ENCODE measurements around the gene FER.
A peak's percentile ranks its signal among the peaks of the same experiment; 100 is the strongest.
"Not testable (repeated sequence)": the region's sequence is repeated elsewhere in the genome, so short reads cannot be mapped to it uniquely, and the experiment has no call there.

The FER gene

GRCh38 chr5:108763222-108763916, 15.7 kb downstream of the FER start:
- no peaks in the 10 kb centered on the region for H3K4me1 ChIP-seq (ENCODE audit: control insufficient read depth, insufficient read depth, low read depth, low read length)
- H3K14ac ChIP-seq (ENCODE audit: low read length in 2 of 2), result no peak overlapping the region
- WGBS, result 94% methylated on average over 2 of the region's 3 CpGs
- no peak overlapping the region for H3K4me3 ChIP-seq (ENCODE audit: insufficient read depth in 1 of 2, low read depth in 1 of 2, low read length in 2 of 2)
- DNase-seq, result no peak
- H2BK120ac ChIP-seq (ENCODE audit: low read depth, low read length), result no peak overlapping the region
- no peak overlapping the region for H4K91ac ChIP-seq (ENCODE audit: low read length)
- H3K23ac ChIP-seq (ENCODE audit: low read length in 2 of 2), result no peak overlapping the region
- no peak overlapping the region for H2BK5ac ChIP-seq (ENCODE audit: low read depth, low read length, poor library complexity, severe bottlenecking)
- no peak overlapping the region for H3K18ac ChIP-seq (ENCODE audit: low read depth in 1 of 2, low read length in 2 of 2)
- H3K9me3 ChIP-seq (ENCODE audit: control insufficient read depth, low read length), result peaks cover 11% of the 10 kb centered on the region
- H3K9ac ChIP-seq (ENCODE audit: low read length), result no peak overlapping the region
- H3K4me2 ChIP-seq (ENCODE audit: low read length, poor library complexity, severe bottlenecking), result no peak overlapping the region
- no peak overlapping the region for H3K27ac ChIP-seq (ENCODE audit: low read length, poor library complexity, severe bottlenecking)
- peaks cover 0 to 13% of the 10 kb centered on the region in 2 experiments for H3K36me3 ChIP-seq (ENCODE audit: control insufficient read depth in 1 of 2, insufficient read depth in 2 of 2, low read depth in 1 of 2, low read length in 2 of 2)
- H2AFZ ChIP-seq (ENCODE audit: low read depth, low read length), result no peak overlapping the region
- H3K27me3 ChIP-seq (ENCODE audit: control insufficient read depth in 1 of 2, insufficient read depth in 1 of 2, low read length in 2 of 2), result no peaks in the 10 kb centered on the region
- no peak overlapping the region for H4K8ac ChIP-seq (ENCODE audit: low read length)
- no peak overlapping the region for H3K4ac ChIP-seq (ENCODE audit: low read depth in 1 of 2, low read length in 2 of 2)
- H2AK5ac ChIP-seq (ENCODE audit: low read length, severe bottlenecking), result no peak overlapping the region
- H3K79me1 ChIP-seq (replicated peaks; ENCODE audit: low read length, poor library complexity, severe bottlenecking), result peaks cover 24% of the 10 kb centered on the region
- H2BK15ac ChIP-seq (ENCODE audit: low read depth, poor library complexity, severe bottlenecking), result no peak overlapping the region
- no peak overlapping the region for H2BK12ac ChIP-seq (ENCODE audit: low read length in 2 of 2)

- Histone ChIP-seq H3K36me3 (ENCODE audit: control insufficient read depth in 1 of 2, insufficient read depth in 2 of 2, low read depth in 1 of 2, low read length in 2 of 2) (no peaks in the 10 kb centered on the region), H2AK5ac (ENCODE audit: low read length, severe bottlenecking) (no peak overlapping the region), H3K4me1 (ENCODE audit: control insufficient read depth, insufficient read depth, low read depth, low read length) (no peaks in the 10 kb centered on the region), H3K18ac (ENCODE audit: low read depth in 1 of 2, low read length in 2 of 2) (no peak overlapping the region), H3K4me3 (ENCODE audit: insufficient read depth in 1 of 2, low read depth in 1 of 2, low read length in 2 of 2) (no peak overlapping the region), H3K27ac (ENCODE audit: low read length, poor library complexity, severe bottlenecking) (no peak overlapping the region), H3K27me3 (ENCODE audit: control insufficient read depth in 1 of 2, insufficient read depth in 1 of 2, low read length in 2 of 2) (no peaks in the 10 kb centered on the region), H3K9ac (ENCODE audit: low read length) (no peak overlapping the region), H4K91ac (ENCODE audit: low read length) (no peak overlapping the region), H3K79me1 (replicated peaks; ENCODE audit: low read length, poor library complexity, severe bottlenecking) (peaks cover 14% of the 10 kb centered on the region), H2BK12ac (ENCODE audit: low read length in 2 of 2) (no peak overlapping the region), H2BK120ac (ENCODE audit: low read depth, low read length) (no peak overlapping the region), H2BK5ac (ENCODE audit: low read depth, low read length, poor library complexity, severe bottlenecking) (no peak overlapping the region), H3K4me2 (ENCODE audit: low read length, poor library complexity, severe bottlenecking) (no peak overlapping the region), H2AFZ (ENCODE audit: low read depth, low read length) (no peak overlapping the region), H3K4ac (ENCODE audit: low read depth in 1 of 2, low read length in 2 of 2) (no peak overlapping the region), H3K23ac (ENCODE audit: low read length in 2 of 2) (no peak overlapping the region), H3K14ac (ENCODE audit: low read length in 2 of 2) (no peak overlapping the region), H4K8ac (ENCODE audit: low read length) (no peak overlapping the region), H3K9me3 (ENCODE audit: control insufficient read depth, low read length) (no peaks in the 10 kb centered on the region), H2BK15ac (ENCODE audit: low read depth, poor library complexity, severe bottlenecking) (no peak overlapping the region)
- no peak for DNase-seq
Measured at GRCh38 chr5:108765647-108766046, 17.9 kb downstream of the FER start.

- not testable (repeated sequence) for H4K91ac ChIP-seq (ENCODE audit: low read length); H3K9me3 ChIP-seq (ENCODE audit: control insufficient read depth, low read length); H4K8ac ChIP-seq (ENCODE audit: low read length); H3K23ac ChIP-seq (ENCODE audit: low read length in 2 of 2); H2AFZ ChIP-seq (ENCODE audit: low read depth, low read length); H3K36me3 ChIP-seq (ENCODE audit: control insufficient read depth in 1 of 2, insufficient read depth in 2 of 2, low read depth in 1 of 2, low read length in 2 of 2); H2BK120ac ChIP-seq (ENCODE audit: low read depth, low read length); H3K18ac ChIP-seq (ENCODE audit: low read depth in 1 of 2, low read length in 2 of 2); H3K4me2 ChIP-seq (ENCODE audit: low read length, poor library complexity, severe bottlenecking); H3K4ac ChIP-seq (ENCODE audit: low read depth in 1 of 2, low read length in 2 of 2); H2BK5ac ChIP-seq (ENCODE audit: low read depth, low read length, poor library complexity, severe bottlenecking); DNase-seq; H3K27me3 ChIP-seq (ENCODE audit: control insufficient read depth in 1 of 2, insufficient read depth in 1 of 2, low read length in 2 of 2); H2BK12ac ChIP-seq (ENCODE audit: low read length in 2 of 2); H2BK15ac ChIP-seq (ENCODE audit: low read depth, poor library complexity, severe bottlenecking); H3K14ac ChIP-seq (ENCODE audit: low read length in 2 of 2); H3K4me1 ChIP-seq (ENCODE audit: control insufficient read depth, insufficient read depth, low read depth, low read length); H3K27ac ChIP-seq (ENCODE audit: low read length, poor library complexity, severe bottlenecking); H3K9ac ChIP-seq (ENCODE audit: low read length); H2AK5ac ChIP-seq (ENCODE audit: low read length, severe bottlenecking); H3K4me3 ChIP-seq (ENCODE audit: insufficient read depth in 1 of 2, low read depth in 1 of 2, low read length in 2 of 2)
- WGBS, result over 99% methylated on average over 4 of the region's 5 CpGs
- H3K79me1 ChIP-seq (replicated peaks; ENCODE audit: low read length, poor library complexity, severe bottlenecking), result peaks cover 15% of the 10 kb centered on the region
Measured at GRCh38 chr5:108766916-108767315, 19.2 kb downstream of the FER start.

GRCh38 chr5:108769352-108769751, 21.7 kb downstream of the FER start:
- H3K4ac ChIP-seq (ENCODE audit: low read depth in 1 of 2, low read length in 2 of 2), result no peak overlapping the region
- WGBS, result 93% methylated on average over 1 of the region's 1 CpG
- H3K79me1 ChIP-seq (replicated peaks; ENCODE audit: low read length, poor library complexity, severe bottlenecking), result peaks cover 20% of the 10 kb centered on the region
- no peak overlapping the region for H3K4me2 ChIP-seq (ENCODE audit: low read length, poor library complexity, severe bottlenecking)
- no peak overlapping the region for H2BK15ac ChIP-seq (ENCODE audit: low read depth, poor library complexity, severe bottlenecking)
- DNase-seq, result no peak
- H3K36me3 ChIP-seq (ENCODE audit: control insufficient read depth in 1 of 2, insufficient read depth in 2 of 2, low read depth in 1 of 2, low read length in 2 of 2), result peaks cover 0 to 21% of the 10 kb centered on the region in 2 experiments
- H3K4me1 ChIP-seq (ENCODE audit: control insufficient read depth, insufficient read depth, low read depth, low read length), result no peaks in the 10 kb centered on the region
- peak overlapping the region in 1 of 2 experiments; percentile 42 for H3K4me3 ChIP-seq (ENCODE audit: insufficient read depth in 1 of 2, low read depth in 1 of 2, low read length in 2 of 2)
- H2AFZ ChIP-seq (ENCODE audit: low read depth, low read length), result no peak overlapping the region
- H2BK12ac ChIP-seq (ENCODE audit: low read length in 2 of 2), result no peak overlapping the region
- H3K23ac ChIP-seq (ENCODE audit: low read length in 2 of 2), result no peak overlapping the region
- no peak overlapping the region for H3K27ac ChIP-seq (ENCODE audit: low read length, poor library complexity, severe bottlenecking)
- H4K91ac ChIP-seq (ENCODE audit: low read length), result no peak overlapping the region
- H2AK5ac ChIP-seq (ENCODE audit: low read length, severe bottlenecking), result no peak overlapping the region
- H2BK5ac ChIP-seq (ENCODE audit: low read depth, low read length, poor library complexity, severe bottlenecking), result no peak overlapping the region
- no peak overlapping the region for H4K8ac ChIP-seq (ENCODE audit: low read length)
- H3K14ac ChIP-seq (ENCODE audit: low read length in 2 of 2), result no peak overlapping the region
- H3K9ac ChIP-seq (ENCODE audit: low read length), result no peak overlapping the region
- no peaks in the 10 kb centered on the region for H3K27me3 ChIP-seq (ENCODE audit: control insufficient read depth in 1 of 2, insufficient read depth in 1 of 2, low read length in 2 of 2)
- peaks cover 4% of the 10 kb centered on the region for H3K9me3 ChIP-seq (ENCODE audit: control insufficient read depth, low read length)
- no peak overlapping the region for H3K18ac ChIP-seq (ENCODE audit: low read depth in 1 of 2, low read length in 2 of 2)
- H2BK120ac ChIP-seq (ENCODE audit: low read depth, low read length), result no peak overlapping the region

Data from mesenchymal stem cell (in vitro differentiated cells and primary cell).